Neural cell (in vitro differentiated cells): ENCODE data around the gene NT5C2. TPM values are rescaled to one million over a fixed set of nuclear protein-coding genes. Genes with fewer than 3 reads are reported as not detected.

ENCODE experiments used
- H2AFZ ChIP-seq: fragments of 200-600, 300-800 bp; sonication (generic), shearing (Covaris generic); 2 replicates; pipeline ENCODE4 v1.6.0; 2014; ENCODE audit warnings: low read depth, mild to moderate bottlenecking, antibody characterized with exemption, low read length, moderate library complexity
- H3F3A ChIP-seq: fragments of 200-600 bp; shearing (Covaris generic); 2 replicates; pipeline ENCODE4 v1.6.1; 2016; ENCODE audit warnings: mild to moderate bottlenecking, moderate library complexity, mixed read lengths, antibody characterized with exemption, low read length; ENCODE audit not compliant: insufficient read depth, poor library complexity, severe bottlenecking
- H3K27ac ChIP-seq: fragments of 200-600, 300-800 bp; sonication (generic), shearing (Covaris generic); 2 replicates; pipeline ENCODE4 v1.5.1; 2014; ENCODE audit warnings: mild to moderate bottlenecking, low read length, moderate library complexity
- H3K27me3 ChIP-seq: fragments of 300-800, 200-600 bp; sonication (generic), shearing (Covaris generic); 2 replicates; pipeline ENCODE4 v1.6.0; 2014; ENCODE audit warnings: mild to moderate bottlenecking, low read depth, low read length, moderate library complexity; ENCODE audit not compliant: insufficient read depth
- H3K36me3 ChIP-seq: fragments of 300-800, 200-600 bp; sonication (generic), shearing (Covaris generic); 2 replicates; pipeline ENCODE4 v1.5.1; 2014; ENCODE audit warnings: mild to moderate bottlenecking, antibody characterized with exemption, low read length, moderate library complexity; ENCODE audit not compliant: insufficient read depth
- H3K4me2 ChIP-seq: fragments of 300-800, 200-600 bp; sonication (generic), shearing (Covaris generic); 2 replicates; pipeline ENCODE4 v1.6.0; 2014; ENCODE audit warnings: mild to moderate bottlenecking, low read length
- H3K4me3 ChIP-seq: fragments of 300-800, 200-600 bp; sonication (generic), shearing (Covaris generic); 2 replicates; pipeline ENCODE4 v1.5.1; 2014; ENCODE audit warnings: mild to moderate bottlenecking, low read length, moderate library complexity
- H3K79me2 ChIP-seq: fragments of 200-600 bp; shearing (Covaris generic); replicated peaks from 2 replicates; pipeline ENCODE4 v1.6.0; 2014; ENCODE audit warnings: mild to moderate bottlenecking, low read length, moderate library complexity; ENCODE audit not compliant: insufficient read depth
- H3K9ac ChIP-seq: fragments of 300-800, 200-600 bp; sonication (generic), shearing (Covaris generic); 2 replicates; pipeline ENCODE4 v1.6.1; 2016; ENCODE audit warnings: mild to moderate bottlenecking, low read length, mixed read lengths
- H3K9me2 ChIP-seq: fragments of 200-600 bp; shearing (Covaris generic); 2 replicates; pipeline ENCODE4 v1.6.1; 2016; ENCODE audit warnings: mild to moderate bottlenecking, low read length, mixed read lengths; ENCODE audit not compliant: insufficient read depth
- H3K9me3 ChIP-seq: fragments of 200-600, 300-800 bp; sonication (generic), shearing (Covaris generic); 2 replicates; pipeline ENCODE4 v1.6.1; 2016; ENCODE audit warnings: mild to moderate bottlenecking, mixed run types, low read length, moderate library complexity, mixed read lengths
- H4K20me1 ChIP-seq: fragments of 200-600 bp; shearing (Covaris generic); 2 replicates; pipeline ENCODE4 v1.6.1; 2016; ENCODE audit warnings: mild to moderate bottlenecking, mixed run types; ENCODE audit not compliant: insufficient read depth
- EP300 ChIP-seq: fragments of 450-650 bp; conservative IDR thresholded peaks from 2 replicates; pipeline ENCODE4 v1.6.1; 2014; ENCODE audit warnings: antibody characterized with exemption, mild to moderate bottlenecking, moderate library complexity; ENCODE audit not compliant: poor library complexity, severe bottlenecking
- EZH2 ChIP-seq: fragments of 200-600, 300-800 bp; shearing (Covaris generic), sonication (generic); IDR thresholded peaks from 2 replicates; pipeline ENCODE4 v1.6.1; 2014; ENCODE audit warnings: antibody characterized with exemption, low read length, borderline replicate concordance, mild to moderate bottlenecking; ENCODE audit not compliant: insufficient read depth, poor library complexity, severe bottlenecking
- MXI1 ChIP-seq: fragments of 450-650 bp; conservative IDR thresholded peaks from 2 replicates; pipeline ENCODE4 v1.6.1; 2014; ENCODE audit warnings: antibody characterized with exemption, mild to moderate bottlenecking; ENCODE audit not compliant: poor library complexity, severe bottlenecking
- POLR2AphosphoS5 ChIP-seq: IDR thresholded peaks from 2 replicates; pipeline ENCODE4 v1.6.1; 2012
- RAD21 ChIP-seq: fragments of 450-650 bp; conservative IDR thresholded peaks from 2 replicates; pipeline ENCODE4 v1.6.1; 2014; ENCODE audit warnings: antibody characterized with exemption, mild to moderate bottlenecking, moderate library complexity
- SMC3 ChIP-seq: fragments of 450-650 bp; conservative IDR thresholded peaks from 2 replicates; pipeline ENCODE4 v1.6.1; 2014; ENCODE audit warnings: antibody characterized with exemption, mild to moderate bottlenecking, moderate library complexity; ENCODE audit not compliant: poor library complexity
- TAF1 ChIP-seq: IDR thresholded peaks from 2 replicates; pipeline ENCODE4 v1.6.1; 2012; ENCODE audit warnings: low read depth
- polyA plus RNA-seq: library from polyadenylated mRNA; depleted of rRNA; stranded (reverse); fragments of >200 nt; gene quantifications from 2 replicates; pipeline ENCODE4 v1.2.3, GENCODE V29; 2014
- TF ChIP-seq, protein P1 (sequence below): fragments of 450-650 bp; IDR thresholded peaks from 2 replicates; pipeline ENCODE4 v1.5.1; 2014; ENCODE audit warnings: antibody characterized with exemption, mild to moderate bottlenecking, moderate library complexity; ENCODE audit not compliant: poor library complexity, severe bottlenecking
- TF ChIP-seq, protein P2 (sequence below): IDR thresholded peaks from 2 replicates; pipeline ENCODE4 v1.6.1; 2012; ENCODE audit warnings: borderline replicate concordance

Gene NT5C2
- polyA plus RNA-seq, 1 donor from 2014 or later, result 190 TPM

DNA sequence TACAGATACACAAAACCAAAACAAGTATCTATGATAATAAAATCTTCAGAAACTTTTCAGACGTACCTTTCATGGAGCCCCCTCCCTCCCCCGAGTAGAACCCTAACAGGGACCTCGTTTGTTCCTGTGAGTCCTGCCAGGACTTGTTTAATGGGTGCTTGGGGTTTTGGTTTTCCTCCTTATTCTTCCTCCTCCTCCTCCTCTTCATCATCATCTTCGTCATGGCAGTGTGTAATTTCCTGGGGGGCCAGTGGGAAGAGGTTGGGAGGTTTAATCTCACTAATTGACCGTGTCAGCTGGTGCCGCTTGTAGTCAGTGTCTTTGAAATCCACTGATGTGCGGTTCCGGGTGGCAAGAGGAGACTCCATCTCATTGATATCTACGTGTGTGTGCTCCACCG is 103.6 kb downstream of the NT5C2 start:
- Histone ChIP-seq H3K9me3 (no peaks in the 10 kb centered on the region), H3K9me2 (no peaks in the 10 kb centered on the region), H2AFZ (no peak overlapping the region), H3K79me2 (no peaks in the 10 kb centered on the region), H3K4me3 (no peak overlapping the region), H3K27me3 (no peaks in the 10 kb centered on the region), H3K4me2 (no peak overlapping the region), H4K20me1 (no peaks in the 10 kb centered on the region), H3F3A (no peaks in the 10 kb centered on the region), H3K36me3 (peaks cover 9% of the 10 kb centered on the region), H3K9ac (no peak overlapping the region), H3K27ac (no peak overlapping the region)
- TF ChIP-seq, protein P1, sequence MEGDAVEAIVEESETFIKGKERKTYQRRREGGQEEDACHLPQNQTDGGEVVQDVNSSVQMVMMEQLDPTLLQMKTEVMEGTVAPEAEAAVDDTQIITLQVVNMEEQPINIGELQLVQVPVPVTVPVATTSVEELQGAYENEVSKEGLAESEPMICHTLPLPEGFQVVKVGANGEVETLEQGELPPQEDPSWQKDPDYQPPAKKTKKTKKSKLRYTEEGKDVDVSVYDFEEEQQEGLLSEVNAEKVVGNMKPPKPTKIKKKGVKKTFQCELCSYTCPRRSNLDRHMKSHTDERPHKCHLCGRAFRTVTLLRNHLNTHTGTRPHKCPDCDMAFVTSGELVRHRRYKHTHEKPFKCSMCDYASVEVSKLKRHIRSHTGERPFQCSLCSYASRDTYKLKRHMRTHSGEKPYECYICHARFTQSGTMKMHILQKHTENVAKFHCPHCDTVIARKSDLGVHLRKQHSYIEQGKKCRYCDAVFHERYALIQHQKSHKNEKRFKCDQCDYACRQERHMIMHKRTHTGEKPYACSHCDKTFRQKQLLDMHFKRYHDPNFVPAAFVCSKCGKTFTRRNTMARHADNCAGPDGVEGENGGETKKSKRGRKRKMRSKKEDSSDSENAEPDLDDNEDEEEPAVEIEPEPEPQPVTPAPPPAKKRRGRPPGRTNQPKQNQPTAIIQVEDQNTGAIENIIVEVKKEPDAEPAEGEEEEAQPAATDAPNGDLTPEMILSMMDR, result no peak
- TF ChIP-seq RAD21 (no peak), TAF1 (no peak), EZH2 (no peak), POLR2AphosphoS5 (no peak), SMC3 (no peak), MXI1 (no peak), EP300 (no peak)
- TF ChIP-seq, protein P2, sequence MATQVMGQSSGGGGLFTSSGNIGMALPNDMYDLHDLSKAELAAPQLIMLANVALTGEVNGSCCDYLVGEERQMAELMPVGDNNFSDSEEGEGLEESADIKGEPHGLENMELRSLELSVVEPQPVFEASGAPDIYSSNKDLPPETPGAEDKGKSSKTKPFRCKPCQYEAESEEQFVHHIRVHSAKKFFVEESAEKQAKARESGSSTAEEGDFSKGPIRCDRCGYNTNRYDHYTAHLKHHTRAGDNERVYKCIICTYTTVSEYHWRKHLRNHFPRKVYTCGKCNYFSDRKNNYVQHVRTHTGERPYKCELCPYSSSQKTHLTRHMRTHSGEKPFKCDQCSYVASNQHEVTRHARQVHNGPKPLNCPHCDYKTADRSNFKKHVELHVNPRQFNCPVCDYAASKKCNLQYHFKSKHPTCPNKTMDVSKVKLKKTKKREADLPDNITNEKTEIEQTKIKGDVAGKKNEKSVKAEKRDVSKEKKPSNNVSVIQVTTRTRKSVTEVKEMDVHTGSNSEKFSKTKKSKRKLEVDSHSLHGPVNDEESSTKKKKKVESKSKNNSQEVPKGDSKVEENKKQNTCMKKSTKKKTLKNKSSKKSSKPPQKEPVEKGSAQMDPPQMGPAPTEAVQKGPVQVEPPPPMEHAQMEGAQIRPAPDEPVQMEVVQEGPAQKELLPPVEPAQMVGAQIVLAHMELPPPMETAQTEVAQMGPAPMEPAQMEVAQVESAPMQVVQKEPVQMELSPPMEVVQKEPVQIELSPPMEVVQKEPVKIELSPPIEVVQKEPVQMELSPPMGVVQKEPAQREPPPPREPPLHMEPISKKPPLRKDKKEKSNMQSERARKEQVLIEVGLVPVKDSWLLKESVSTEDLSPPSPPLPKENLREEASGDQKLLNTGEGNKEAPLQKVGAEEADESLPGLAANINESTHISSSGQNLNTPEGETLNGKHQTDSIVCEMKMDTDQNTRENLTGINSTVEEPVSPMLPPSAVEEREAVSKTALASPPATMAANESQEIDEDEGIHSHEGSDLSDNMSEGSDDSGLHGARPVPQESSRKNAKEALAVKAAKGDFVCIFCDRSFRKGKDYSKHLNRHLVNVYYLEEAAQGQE, result no peak

DNA sequence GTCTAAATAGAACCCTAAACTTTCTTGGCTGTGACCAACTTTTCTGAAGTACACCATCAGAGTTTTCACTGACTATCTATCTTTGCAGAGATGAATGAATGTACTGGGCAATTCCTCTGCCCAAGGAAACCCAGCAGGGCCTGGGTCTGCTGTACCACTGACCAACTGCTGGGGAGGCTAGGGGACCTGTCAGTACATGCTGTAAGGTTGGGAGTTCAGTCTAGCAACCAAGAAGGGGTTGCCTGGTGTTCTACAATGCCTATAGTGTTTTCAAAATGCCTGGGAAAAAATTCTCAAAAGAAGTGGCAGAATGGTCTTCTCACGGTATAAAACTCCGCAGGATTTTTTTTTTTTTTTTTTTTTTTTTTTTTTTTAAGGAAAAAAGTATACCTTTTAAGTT is 106.3 kb downstream of the NT5C2 start:
- H2AFZ ChIP-seq, result no peak overlapping the region
- no peaks in the 10 kb centered on the region for H3K79me2 ChIP-seq
- no peak overlapping the region for H3K4me2 ChIP-seq
- H3K27me3 ChIP-seq, result no peaks in the 10 kb centered on the region
- peaks cover 14% of the 10 kb centered on the region for H3K36me3 ChIP-seq
- H3K9ac ChIP-seq, result no peak overlapping the region
- no peak overlapping the region for H3K4me3 ChIP-seq
- no peaks in the 10 kb centered on the region for H3K9me3 ChIP-seq
- no peak overlapping the region for H3K27ac ChIP-seq
- no peaks in the 10 kb centered on the region for H3K9me2 ChIP-seq
- no peaks in the 10 kb centered on the region for H3F3A ChIP-seq
- H4K20me1 ChIP-seq, result no peaks in the 10 kb centered on the region
- TF ChIP-seq TAF1 (no peak), MXI1 (no peak), RAD21 (no peak), POLR2AphosphoS5 (no peak), SMC3 (no peak), EZH2 (no peak), EP300 (no peak)
- TF ChIP-seq, protein P1, result no peak
- TF ChIP-seq, protein P2, result no peak
